VCaP (cell line): ENCODE results near the gene SPATS2L.

Experiments
- H3K27ac ChIP-seq: fragments of 450-650 bp; 2 replicates; pipeline ENCODE4 v1.5.1; 2017
- CTCF ChIP-seq: fragments of 450-650 bp; conservative IDR thresholded peaks from 2 replicates; pipeline ENCODE4 v1.5.1; 2017; ENCODE audit warnings: mild to moderate bottlenecking, moderate library complexity

The SPATS2L gene

GRCh38 chr2:200385063-200385635, 78.7 kb downstream of the SPATS2L start:
- TF ChIP-seq CTCF = no peak
- no peak overlapping the region for H3K27ac ChIP-seq

- no peak overlapping the region for H3K27ac ChIP-seq
- TF ChIP-seq CTCF = no peak
Observed at GRCh38 chr2:200393191-200393590, 86.7 kb downstream of the SPATS2L start.

- no peak for TF ChIP-seq CTCF
Observed at GRCh38 chr2:200394045-200394444, 87.6 kb downstream of the SPATS2L start.

GRCh38 chr2:200396781-200397242, 90.3 kb downstream of the SPATS2L start:
- no peak for TF ChIP-seq CTCF
- H3K27ac ChIP-seq = no peak overlapping the region

More at GRCh38 chr2:200394045-200394444, 87.6 kb downstream of the SPATS2L start:
- no peak overlapping the region for H3K27ac ChIP-seq

GRCh38 chr2:200397785-200398184, 91.3 kb downstream of the SPATS2L start:
- no peak overlapping the region for H3K27ac ChIP-seq
- TF ChIP-seq CTCF = no peak

GRCh38 chr2:200399046-200399445, 92.6 kb downstream of the SPATS2L start:
- TF ChIP-seq CTCF = no peak
- no peak overlapping the region for H3K27ac ChIP-seq

GRCh38 chr2:200399636-200400035, 93.1 kb downstream of the SPATS2L start:
- no peak overlapping the region for H3K27ac ChIP-seq
- no peak for TF ChIP-seq CTCF
